Left ventricle myocardium inferior (tissue), 1 donor: ENCODE measurements around the gene FFAR2. TPM values are rescaled to one million over a fixed set of nuclear protein-coding genes. Genes with fewer than 3 reads are reported as not detected.
"Not testable (repeated sequence)": the region's sequence is repeated elsewhere in the genome, so short reads cannot be mapped to it uniquely, and the experiment has no call there.

Source experiments
- DNase-seq: peaks from one replicate; pipeline ENCODE4 v3.0.0-alpha.2; 2020
- H3K27ac ChIP-seq: fragments of 200-600 bp; replicated peaks from 2 replicates; pipeline ENCODE4 v1.8.0; 2021
- H3K27me3 ChIP-seq: fragments of 200-600 bp; 2 replicates; pipeline ENCODE4 v1.8.0; 2021; ENCODE audit warnings: low read depth
- H3K36me3 ChIP-seq: fragments of 200-600 bp; 2 replicates; pipeline ENCODE4 v1.8.0; 2021
- H3K4me1 ChIP-seq: fragments of 200-600 bp; 2 replicates; pipeline ENCODE4 v1.8.0; 2021
- H3K4me3 ChIP-seq: fragments of 200-600 bp; 2 replicates; pipeline ENCODE4 v1.8.0; 2021; ENCODE audit warnings: mild to moderate bottlenecking, moderate library complexity
- H3K9me3 ChIP-seq: fragments of 200-600 bp; replicated peaks from 2 replicates; pipeline ENCODE4 v1.8.0; 2021
- intact Hi-C: fragments of 100-400 bp; cut with micrococcal nuclease; formaldehyde crosslinking; loops from one replicate; pipeline ENCODE4 v1.11.0; 2022
- long read RNA-seq: library from polyadenylated mRNA; unstranded; transcript quantifications from one replicate; pipeline ENCODE4 v2.0.0, GENCODE V29; 2021
- total RNA-seq: library from RNA; stranded (reverse); fragmentation: NEBNext Ultra II Directional; extraction: Animal tissue kit (Norgen Biotek cat#: 25700); gene quantifications from one replicate; pipeline ENCODE4 v1.2.1, GENCODE V29; 2021
- TF ChIP-seq, protein P1 (sequence below): fragments of 200-600 bp; IDR thresholded peaks from 2 replicates; pipeline ENCODE4 v1.8.0; 2021; ENCODE audit warnings: antibody characterized with exemption, mild to moderate bottlenecking, borderline replicate concordance
- donor health status: DM: no; HTN: yes; CAD: no; lungs with severe emphysema.

The FFAR2 gene
- 0.27 TPM for total RNA-seq
- long read RNA-seq = 0 reads

DNA sequence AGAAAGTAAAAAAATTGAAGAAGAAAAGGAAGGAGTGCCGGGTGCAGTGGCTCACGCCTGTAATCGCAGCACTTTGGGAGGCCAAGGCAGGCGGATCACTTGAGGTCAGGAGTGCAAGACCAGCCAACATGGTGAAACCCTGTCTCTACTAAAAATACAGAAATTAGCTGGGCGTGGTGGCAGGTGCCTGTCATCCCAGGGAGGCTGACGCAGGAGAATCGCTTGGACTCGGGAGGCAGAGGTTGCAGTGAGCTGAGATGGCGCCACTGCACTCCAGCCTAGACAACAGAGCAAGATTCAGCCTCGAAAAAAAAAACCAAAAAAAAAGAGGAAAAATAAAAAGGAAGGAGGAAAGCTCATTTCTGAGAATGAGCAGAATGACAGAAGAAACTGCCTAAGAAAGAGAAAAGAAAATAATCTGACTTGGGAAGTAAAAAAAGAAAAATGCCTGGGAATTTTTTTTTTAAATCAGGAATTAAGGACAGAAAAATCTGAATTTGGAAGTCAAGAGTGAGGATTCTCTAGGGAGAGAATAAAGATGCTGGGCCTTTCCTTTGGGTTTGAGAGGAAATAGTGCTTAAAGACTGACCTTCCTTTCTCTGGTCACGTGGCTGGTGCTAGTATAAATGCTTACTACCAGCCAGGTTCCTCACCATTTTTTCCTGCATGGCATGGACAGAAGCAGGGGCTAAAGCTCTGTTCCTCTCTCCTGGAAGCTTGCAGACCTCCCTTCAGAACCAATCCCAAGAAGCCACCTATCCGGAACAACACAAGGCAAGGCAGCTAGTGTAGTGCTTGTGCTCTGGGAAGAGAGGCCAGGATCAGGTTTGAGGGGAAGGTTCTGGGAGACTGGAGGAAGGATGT, at the start of gene FFAR2:
TSS of gene FFAR2 (plus strand) at position 652 of the 864 bp plus-strand sequence. CDS start 1,458 bp downstream, outside the sequence.
- intact Hi-C loops = no loop called here
- H3K4me3 ChIP-seq = no peak within 1 kb of the TSS
- peaks cover 38% of the 10 kb centered on the region for H3K27me3 ChIP-seq
- H3K4me1 ChIP-seq = peaks cover 16% of the 10 kb centered on the region
- H3K9me3 ChIP-seq = no peaks in the 10 kb centered on the region
- H3K27ac ChIP-seq = peak within 1 kb of the TSS; percentile 50
- H3K36me3 ChIP-seq = no peaks in the 10 kb centered on the region
- TF ChIP-seq, protein P1, sequence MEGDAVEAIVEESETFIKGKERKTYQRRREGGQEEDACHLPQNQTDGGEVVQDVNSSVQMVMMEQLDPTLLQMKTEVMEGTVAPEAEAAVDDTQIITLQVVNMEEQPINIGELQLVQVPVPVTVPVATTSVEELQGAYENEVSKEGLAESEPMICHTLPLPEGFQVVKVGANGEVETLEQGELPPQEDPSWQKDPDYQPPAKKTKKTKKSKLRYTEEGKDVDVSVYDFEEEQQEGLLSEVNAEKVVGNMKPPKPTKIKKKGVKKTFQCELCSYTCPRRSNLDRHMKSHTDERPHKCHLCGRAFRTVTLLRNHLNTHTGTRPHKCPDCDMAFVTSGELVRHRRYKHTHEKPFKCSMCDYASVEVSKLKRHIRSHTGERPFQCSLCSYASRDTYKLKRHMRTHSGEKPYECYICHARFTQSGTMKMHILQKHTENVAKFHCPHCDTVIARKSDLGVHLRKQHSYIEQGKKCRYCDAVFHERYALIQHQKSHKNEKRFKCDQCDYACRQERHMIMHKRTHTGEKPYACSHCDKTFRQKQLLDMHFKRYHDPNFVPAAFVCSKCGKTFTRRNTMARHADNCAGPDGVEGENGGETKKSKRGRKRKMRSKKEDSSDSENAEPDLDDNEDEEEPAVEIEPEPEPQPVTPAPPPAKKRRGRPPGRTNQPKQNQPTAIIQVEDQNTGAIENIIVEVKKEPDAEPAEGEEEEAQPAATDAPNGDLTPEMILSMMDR = no peak
- DNase-seq = no peak

DNA sequence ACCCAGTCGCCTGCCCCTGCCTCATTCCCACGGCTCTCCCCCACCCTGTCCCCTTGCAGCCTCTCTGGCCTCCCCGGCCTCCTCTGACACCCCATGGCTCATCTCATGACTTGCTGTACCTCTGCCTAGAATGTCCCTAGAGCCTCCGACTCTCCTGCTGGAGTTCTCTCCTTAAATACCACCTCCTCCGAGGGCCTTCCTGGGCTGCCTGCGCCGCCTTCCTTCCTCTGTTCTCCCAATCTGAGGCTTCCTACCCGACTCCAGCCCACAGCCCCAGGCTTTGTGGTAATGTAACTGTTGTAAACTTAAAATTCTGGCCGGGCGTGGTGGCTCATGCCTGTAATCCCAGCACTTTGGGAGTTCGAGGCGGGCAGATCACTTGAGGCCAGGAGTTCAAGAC, 49.5 kb upstream of the FFAR2 start:
- no peaks in the 10 kb centered on the region for H3K27me3 ChIP-seq
- no peak overlapping the region for H3K27ac ChIP-seq
- TF ChIP-seq, protein P1 = no peak
- no peaks in the 10 kb centered on the region for H3K36me3 ChIP-seq
- H3K4me1 ChIP-seq = peaks cover 23% of the 10 kb centered on the region
- no peaks in the 10 kb centered on the region for H3K9me3 ChIP-seq
- no peak for DNase-seq
- no peak overlapping the region for H3K4me3 ChIP-seq
- intact Hi-C loops = no loop called here

DNA sequence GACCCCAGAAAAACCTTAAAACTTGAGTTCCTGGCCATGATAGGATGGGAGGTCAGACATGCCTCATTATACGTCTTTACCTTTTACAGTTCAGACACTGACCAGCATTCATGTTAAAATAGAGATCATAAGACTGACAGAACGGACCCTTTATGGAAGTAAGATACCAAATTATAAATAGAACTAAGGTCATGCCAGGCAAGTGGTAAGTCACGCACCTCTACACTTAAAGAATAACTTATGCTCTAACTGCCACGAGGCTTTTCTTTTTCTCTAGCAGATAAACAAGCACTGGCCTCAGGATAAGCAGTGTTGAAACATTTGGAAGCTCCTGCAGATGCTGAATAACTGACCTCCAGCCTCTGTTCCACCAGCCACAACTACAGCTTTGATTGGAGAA, 48.8 kb upstream of the FFAR2 start:
- no peaks in the 10 kb centered on the region for H3K9me3 ChIP-seq
- H3K4me3 ChIP-seq = no peak overlapping the region
- H3K36me3 ChIP-seq = no peaks in the 10 kb centered on the region
- intact Hi-C loops = no loop called here
- peak overlapping the region; percentile 21 for H3K27ac ChIP-seq
- no peaks in the 10 kb centered on the region for H3K27me3 ChIP-seq
- TF ChIP-seq, protein P1 = no peak
- H3K4me1 ChIP-seq = peaks cover 24% of the 10 kb centered on the region
- no peak for DNase-seq

DNA sequence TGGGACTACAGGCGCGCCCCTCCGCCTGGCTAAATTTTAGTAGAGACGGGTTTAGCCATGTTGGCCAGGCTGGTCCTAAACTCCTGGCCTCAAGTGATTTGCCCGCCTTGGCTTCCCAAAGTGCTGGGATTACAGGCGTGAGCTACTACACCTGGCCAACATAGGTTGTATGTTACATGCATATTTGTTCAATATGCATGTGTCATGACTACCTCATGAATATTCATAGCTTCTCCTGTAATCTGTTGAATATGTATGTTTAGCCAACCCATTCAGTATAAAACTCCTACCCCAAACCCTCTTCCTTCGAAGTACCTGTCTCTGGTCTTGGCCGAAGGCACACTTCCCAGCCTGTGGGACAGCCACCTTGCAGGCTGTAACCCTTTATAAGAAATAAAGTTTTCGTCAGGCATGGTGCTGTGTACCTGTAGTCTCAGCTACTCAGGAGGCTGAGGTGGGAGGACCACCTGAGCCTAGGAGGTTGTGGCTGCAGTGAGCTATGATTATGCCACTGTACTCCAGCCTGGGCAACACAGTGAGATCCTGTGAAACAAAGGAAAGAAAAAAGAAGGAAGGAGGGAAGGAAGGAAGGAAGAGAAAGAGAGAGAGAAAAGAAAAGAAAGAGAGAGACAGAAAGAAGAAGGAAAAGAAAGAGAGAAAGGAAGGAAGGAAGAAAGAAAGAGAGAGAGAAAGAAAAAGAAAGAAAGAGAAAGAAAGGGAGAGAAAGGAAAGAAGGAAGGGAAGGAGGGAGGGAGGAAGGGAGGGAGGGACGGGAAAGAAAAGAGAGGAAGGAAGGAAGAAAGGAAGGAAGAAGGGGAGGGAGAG, 47.9 kb upstream of the FFAR2 start:
- no peak for DNase-seq
- H3K4me1 ChIP-seq = peaks cover 24% of the 10 kb centered on the region
- H3K27me3 ChIP-seq = no peaks in the 10 kb centered on the region
- no peaks in the 10 kb centered on the region for H3K9me3 ChIP-seq
- peak overlapping the region; percentile 21 for H3K27ac ChIP-seq
- H3K4me3 ChIP-seq = no peak overlapping the region
- H3K36me3 ChIP-seq = no peaks in the 10 kb centered on the region
- intact Hi-C loops = no loop called here
- TF ChIP-seq, protein P1 = no peak

DNA sequence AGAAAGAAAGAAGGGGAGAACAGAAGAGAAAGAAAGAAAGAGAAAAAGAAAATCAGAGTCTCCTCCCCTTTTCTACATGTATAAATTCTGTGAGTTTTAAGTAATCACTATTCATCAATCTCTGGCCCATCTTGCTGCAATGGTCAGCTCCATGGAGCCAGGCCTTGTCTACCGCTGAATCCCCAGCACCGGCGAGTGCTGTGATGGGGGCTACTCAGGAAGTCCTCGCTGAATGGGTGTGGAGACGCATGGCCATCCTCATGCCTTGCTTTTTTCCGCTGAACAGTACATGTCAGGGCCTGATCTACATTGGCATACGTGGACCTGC, 47.3 kb upstream of the FFAR2 start:
- no peaks in the 10 kb centered on the region for H3K36me3 ChIP-seq
- H3K27ac ChIP-seq = no peak overlapping the region
- H3K4me3 ChIP-seq = no peak overlapping the region
- H3K27me3 ChIP-seq = no peaks in the 10 kb centered on the region
- intact Hi-C loops = no loop called here
- H3K4me1 ChIP-seq = peaks cover 22% of the 10 kb centered on the region
- no peak for DNase-seq
- no peaks in the 10 kb centered on the region for H3K9me3 ChIP-seq
- TF ChIP-seq, protein P1 = no peak

DNA sequence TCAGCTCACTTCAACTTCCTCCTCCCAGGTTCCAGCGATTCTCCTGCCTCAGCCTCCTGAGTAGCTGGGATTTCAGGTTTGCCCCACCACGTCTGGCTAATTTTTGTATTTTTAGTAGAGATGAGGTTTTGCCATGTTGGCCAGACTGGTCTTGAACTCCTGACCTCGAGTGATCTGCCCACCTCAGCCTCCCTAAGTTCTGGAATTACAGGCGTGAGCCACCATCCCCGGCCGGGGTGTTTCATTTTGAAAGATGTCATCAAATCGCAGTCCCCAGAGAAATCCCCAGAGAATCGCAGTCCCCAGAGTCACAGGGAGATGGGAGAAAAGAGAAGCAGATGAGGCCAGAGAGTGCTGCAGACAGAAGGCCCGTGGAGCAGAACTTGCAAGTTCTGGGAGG, 46.6 kb upstream of the FFAR2 start:
- H3K27ac ChIP-seq, H3K36me3 ChIP-seq, DNase-seq, H3K9me3 ChIP-seq, intact Hi-C loops, H3K27me3 ChIP-seq, H3K4me3 ChIP-seq: not testable (repeated sequence)
- H3K4me1 ChIP-seq = peaks cover 19% of the 10 kb centered on the region
